Endothelial cell of umbilical vein (primary cell): Measurements from ENCODE around the gene EFCAB10. TPM values are rescaled to one million over a fixed set of nuclear protein-coding genes. Genes with fewer than 3 reads are reported as not detected.

ENCODE experiments used
- BruUV-seq: library from RNA; stranded (reverse); fragments of 400-500 nt; replicated peaks from 2 replicates; lab custom pipeline; 2021; lab: Mats Ljungman, UMichigan
- CTCF ChIA-PET: fragments of 300-600, 350-600 bp; sonication (Branson Sonifier 250); formaldehyde crosslinking; loops from one replicate; lab custom pipeline; 2021; ENCODE audit warnings: antibody characterized with exemption, inconsistent platforms; lab: Charles Lee
- POLR2A ChIA-PET: fragments of 300-600, 350-600 bp; sonication (Branson Sonifier 250); formaldehyde crosslinking; loops from one replicate; lab custom pipeline; 2021; ENCODE audit warnings: antibody characterized with exemption, inconsistent platforms; lab: Charles Lee
- DNase-seq: peaks from one replicate; pipeline ENCODE4 v3.0.0-alpha.2; 2011; ENCODE audit warnings: low read depth, low spot score
- FAIRE-seq: peaks from 2 replicates; lab custom pipeline; 2011; peaks lifted over from hg19 to GRCh38; lab: Jason Lieb, UNC
- H2AFZ ChIP-seq: 2 replicates; pipeline ENCODE4 v1.6.0; 2012; ENCODE audit warnings: low read depth, low read length, control low read depth, inconsistent platforms
- H3K27ac ChIP-seq: 2 replicates; pipeline ENCODE4 v1.5.1; 2011; ENCODE audit warnings: low read depth, mild to moderate bottlenecking, control low read depth, low read length, moderate library complexity; ENCODE audit not compliant: insufficient read depth
- H3K27me3 ChIP-seq, 2 experiments: 2 replicates each; pipeline versions ENCODE4 v1.6.0 to v1.6.1; 2011; ENCODE audit warnings: low read length in 2 of 2, mixed read lengths in 1 of 2; ENCODE audit not compliant: control insufficient read depth in 2 of 2, insufficient read depth in 2 of 2
- H3K36me3 ChIP-seq, 2 experiments: 2 replicates in 1 of 2; 3 replicates in 1 of 2; pipeline ENCODE4 v1.5.1; 2011; ENCODE audit warnings: low read length in 2 of 2, mild to moderate bottlenecking in 1 of 2, moderate library complexity in 1 of 2; ENCODE audit not compliant: control insufficient read depth in 2 of 2, insufficient read depth in 2 of 2; ENCODE audit errors: extremely low read depth in 1 of 2
- H3K4me1 ChIP-seq: 3 replicates; pipeline ENCODE4 v1.5.1; 2011; ENCODE audit warnings: mild to moderate bottlenecking, low read length; ENCODE audit not compliant: control insufficient read depth, insufficient read depth; ENCODE audit errors: extremely low read depth
- H3K4me2 ChIP-seq: 2 replicates; pipeline ENCODE4 v1.6.1; 2011; ENCODE audit warnings: low read length, control low read depth, mixed read lengths; ENCODE audit not compliant: insufficient read depth
- H3K4me3 ChIP-seq, 3 experiments: fragments of 200-600 bp in 1 of 3; sonication (generic), shearing (Covaris generic) in 1 of 3; replicated peaks in 1 of 3; 2 replicates each; pipeline ENCODE4 v1.5.1; 2011 to 2016; ENCODE audit warnings: control low read depth in 3 of 3, low read length in 3 of 3, mild to moderate bottlenecking in 2 of 3, inconsistent platforms in 1 of 3, low read depth in 1 of 3, moderate library complexity in 1 of 3; ENCODE audit not compliant: insufficient read depth in 1 of 3
- H3K79me2 ChIP-seq: 2 replicates; pipeline ENCODE4 v1.6.0; 2012; ENCODE audit warnings: low read length, inconsistent platforms; ENCODE audit not compliant: control insufficient read depth, insufficient read depth
- H3K9ac ChIP-seq: replicated peaks from 2 replicates; pipeline ENCODE3; 2011; ENCODE audit warnings: low read length, control low read depth; ENCODE audit not compliant: insufficient read depth; ENCODE audit errors: extremely low read depth
- H3K9me1 ChIP-seq: replicated peaks from 3 replicates; pipeline ENCODE4 v1.6.0; 2011; ENCODE audit warnings: mild to moderate bottlenecking, low read length; ENCODE audit not compliant: control insufficient read depth, insufficient read depth; ENCODE audit errors: extremely low read depth
- H3K9me3 ChIP-seq: replicated peaks from 2 replicates; pipeline ENCODE4 v1.5.1; 2012; ENCODE audit warnings: low read length, inconsistent platforms; ENCODE audit not compliant: control insufficient read depth, insufficient read depth
- H4K20me1 ChIP-seq: replicated peaks from 2 replicates; pipeline ENCODE3; 2011; ENCODE audit warnings: mild to moderate bottlenecking, low read length; ENCODE audit not compliant: control insufficient read depth, insufficient read depth; ENCODE audit errors: extremely low read depth
- CTCF ChIP-seq, 2 donors: IDR thresholded peaks; 1 replicate in 1 of 2; 2 replicates in 1 of 2; pipeline ENCODE4 v1.5.1; 2011; ENCODE audit warnings: low read length in 2 of 2, mild to moderate bottlenecking in 2 of 2, moderate library complexity in 2 of 2, control low read depth in 1 of 2, inconsistent platforms in 1 of 2, low read depth in 1 of 2; ENCODE audit not compliant: insufficient read depth in 1 of 2; ENCODE audit errors: extremely low read depth in 1 of 2
- EZH2 ChIP-seq: IDR thresholded peaks from 2 replicates; pipeline ENCODE4 v1.6.1; 2012; ENCODE audit warnings: borderline replicate concordance, low read depth, mild to moderate bottlenecking, moderate library complexity, low read length, inconsistent platforms; ENCODE audit not compliant: severe bottlenecking
- FOS ChIP-seq: IDR thresholded peaks from 2 replicates; pipeline ENCODE4 v1.6.1; 2011; ENCODE audit warnings: mild to moderate bottlenecking, low read length, moderate library complexity, borderline replicate concordance; ENCODE audit not compliant: insufficient read depth
- GATA2 ChIP-seq: IDR thresholded peaks from 2 replicates; pipeline ENCODE4 v1.7.0; 2011; ENCODE audit warnings: low read depth, mild to moderate bottlenecking, moderate library complexity, mixed read lengths, low read length; ENCODE audit not compliant: insufficient read length, insufficient read depth
- JUN ChIP-seq: IDR thresholded peaks from 2 replicates; pipeline ENCODE4 v1.6.1; 2011; ENCODE audit warnings: borderline replicate concordance, low read depth; ENCODE audit not compliant: insufficient read length, insufficient read depth
- MAX ChIP-seq: IDR thresholded peaks from 2 replicates; pipeline ENCODE4 v1.6.1; 2011; ENCODE audit not compliant: insufficient read depth, insufficient read length
- MYC ChIP-seq: IDR thresholded peaks from one replicate; pipeline ENCODE4 v1.6.1; 2011; ENCODE audit warnings: mild to moderate bottlenecking, low read depth, low read length
- POLR2A ChIP-seq: IDR thresholded peaks from 2 replicates; pipeline ENCODE4 v1.6.1; 2012; ENCODE audit warnings: low read depth, mild to moderate bottlenecking, control low read depth, low read length
- POLR2AphosphoS5 ChIP-seq: IDR thresholded peaks from 2 replicates; pipeline ENCODE4 v1.6.1; 2012; ENCODE audit warnings: low read depth, mild to moderate bottlenecking, control low read depth, low read length, moderate library complexity; ENCODE audit not compliant: insufficient read depth
- dilution Hi-C: fragments of 300-500 bp; cut with MboI; formaldehyde crosslinking; loops from one replicate; pipeline ENCODE4 v1.15.0; 2019; ENCODE audit warnings: low sequenced_read_pairs; ENCODE audit not compliant: extremely low pct_ligation_motif_present
- intact Hi-C: fragments of 100-400 bp; cut with micrococcal nuclease; formaldehyde crosslinking; loops from one replicate; pipeline ENCODE4 v1.10.0; 2022
- polyA plus RNA-seq, 4 experiments: library from polyadenylated mRNA; depleted of rRNA in 3 of 4; stranded (reverse) in 3 of 4; unstranded in 1 of 4; fragments of >200 nt; gene quantifications; 2 replicates each; pipeline versions ENCODE4 v1.2.1 to v1.2.3, GENCODE V29; 2011 to 2012; ENCODE audit warnings: missing spikeins in 1 of 4
- total RNA-seq: library from RNA; stranded (reverse); gene quantifications from 2 replicates; pipeline ENCODE4 v1.2.3, GENCODE V29; 2021

The EFCAB10 gene
- total and polyA plus RNA-seq, 2 donors (not counting 3 experiments of a cell fraction or from before 2014, with no cell fraction given): not detected

GRCh38 chr7:105583061-105583460 lies 1.8 kb upstream of the EFCAB10 start:
- intact Hi-C loops (loop anchor here (10.0 kb wide), 1 partner anchor 438 kb away; no protein-coding TSS in a partner anchor), dilution Hi-C loops (no loop called here)
- no peak overlapping the region for H3K4me2 ChIP-seq
- FAIRE-seq (no peak), DNase-seq (no peak)
- no peaks in the 10 kb centered on the region for H4K20me1 ChIP-seq
- POLR2A ChIA-PET: interaction anchor here (0.6 kb wide), 1 partner anchor 56 kb away, joined by 9 read pairs; no protein-coding TSS in a partner anchor
- BruUV-seq: no TSS peak
- no peaks in the 10 kb centered on the region for H3K79me2 ChIP-seq
- no peak overlapping the region for H3K4me3 ChIP-seq
- H3K27ac ChIP-seq: no peak overlapping the region
- H3K9me3 ChIP-seq: no peaks in the 10 kb centered on the region
- no peaks in the 10 kb centered on the region for H3K36me3 ChIP-seq
- H3K9me1 ChIP-seq: no peaks in the 10 kb centered on the region
- no peak overlapping the region for H3K9ac ChIP-seq
- CTCF ChIA-PET: no interaction called here
- no peaks in the 10 kb centered on the region for H3K27me3 ChIP-seq
- peaks cover 2% of the 10 kb centered on the region for H3K4me1 ChIP-seq
- H2AFZ ChIP-seq: no peak overlapping the region
- TF ChIP-seq EZH2 (no peak), CTCF (IDR thresholded peaks at IDR 0.05; ENCODE audit: extremely low read depth in 1 of 2, insufficient read depth in 1 of 2, low read depth in 1 of 2, low read length in 2 of 2) (no peak), FOS (no peak), MYC (no peak), POLR2AphosphoS5 (no peak), GATA2 (no peak), JUN (no peak), POLR2A (no peak), MAX (no peak)
